Type B pancreatic cell (in vitro differentiated cells): Measurements from ENCODE around the gene ZNF672. TPM values are rescaled to one million over a fixed set of nuclear protein-coding genes. Genes with fewer than 3 reads are reported as not detected.

Source experiments
- DNase-seq: peaks from one replicate; pipeline ENCODE4 v3.0.0; 2021; ENCODE audit warnings: mixed read lengths; ENCODE audit not compliant: unreplicated experiment; ENCODE audit errors: extremely low spot score
- H3K27ac Mint-ChIP-seq: 2 replicates; pipeline ENCODE4 v1.8.0; 2021; ENCODE audit warnings: mild to moderate bottlenecking, mixed read lengths
- H3K27me3 Mint-ChIP-seq: 2 replicates; pipeline ENCODE4 v1.8.0; 2021; ENCODE audit warnings: mixed read lengths
- H3K36me3 Mint-ChIP-seq: 2 replicates; pipeline ENCODE4 v1.8.0; 2021; ENCODE audit warnings: mixed read lengths
- H3K4me1 Mint-ChIP-seq: one replicate; pipeline ENCODE4 v1.8.0; 2021; ENCODE audit warnings: mixed read lengths; ENCODE audit not compliant: unreplicated experiment
- H3K4me3 Mint-ChIP-seq: 2 replicates; pipeline ENCODE4 v1.8.0; 2021; ENCODE audit warnings: mild to moderate bottlenecking, mixed read lengths
- H3K9me3 Mint-ChIP-seq: 2 replicates; pipeline ENCODE4 v1.8.0; 2021; ENCODE audit warnings: mixed read lengths
- CTCF ChIP-seq: fragments of 200-600 bp; sonication (generic); conservative IDR thresholded peaks from 2 replicates; pipeline ENCODE4 v1.5.0; 2021; ENCODE audit warnings: antibody characterized with exemption, mild to moderate bottlenecking
- total RNA-seq: library from RNA; stranded (reverse); gene quantifications from 2 replicates; pipeline ENCODE4 v1.2.1, GENCODE V29; 2021; ENCODE audit warnings: low replicate concordance

The ZNF672 gene
- total RNA-seq, 1 donor from 2014 or later: 33.0 TPM

- TF ChIP-seq CTCF: no peak
- Mint-ChIP-seq H3K4me3 (no peak overlapping the region), H3K9me3 (no peaks in the 10 kb centered on the region), H3K4me1 (peaks cover 24% of the 10 kb centered on the region), H3K36me3 (no peaks in the 10 kb centered on the region), H3K27ac (no peak overlapping the region), H3K27me3 (no peaks in the 10 kb centered on the region)
- no peak for DNase-seq
Measured at GRCh38 chr1:248839168-248839555, 1.1 kb downstream of the ZNF672 start.

- H3K36me3 Mint-ChIP-seq: no peaks in the 10 kb centered on the region
- peak overlapping the region; percentile 73 for H3K27ac Mint-ChIP-seq
- no peaks in the 10 kb centered on the region for H3K27me3 Mint-ChIP-seq
- H3K4me3 Mint-ChIP-seq: peak overlapping the region; percentile 58
- no peak for TF ChIP-seq CTCF
- peaks cover 24% of the 10 kb centered on the region for H3K4me1 Mint-ChIP-seq
- DNase-seq: no peak
- no peaks in the 10 kb centered on the region for H3K9me3 Mint-ChIP-seq
Measured at GRCh38 chr1:248840946-248841345, 2.9 kb downstream of the ZNF672 start.

- H3K9me3 Mint-ChIP-seq: no peaks in the 10 kb centered on the region
- no peak for DNase-seq
- H3K36me3 Mint-ChIP-seq: no peaks in the 10 kb centered on the region
Measured at GRCh38 chr1:248841702-248842395, 3.8 kb downstream of the ZNF672 start.

GRCh38 chr1:248842781-248843331 is 4.8 kb downstream of the ZNF672 start:
- Mint-ChIP-seq H3K4me3 (no peak overlapping the region), H3K9me3 (no peaks in the 10 kb centered on the region), H3K27ac (peak overlapping the region; percentile 53)

More at GRCh38 chr1:248841702-248842395, 3.8 kb downstream of the ZNF672 start:
- Mint-ChIP-seq H3K27ac (peak overlapping the region; percentile 73), H3K27me3 (no peaks in the 10 kb centered on the region), H3K4me3 (peak overlapping the region; percentile 40), H3K4me1 (peaks cover 24% of the 10 kb centered on the region)
- peak; percentile 69 for TF ChIP-seq CTCF

GRCh38 chr1:248843687-248844086 is 5.7 kb downstream of the ZNF672 start:
- Mint-ChIP-seq H3K4me3 (no peak overlapping the region), H3K4me1 (peaks cover 24% of the 10 kb centered on the region), H3K9me3 (no peaks in the 10 kb centered on the region), H3K27me3 (no peaks in the 10 kb centered on the region), H3K36me3 (no peaks in the 10 kb centered on the region), H3K27ac (no peak overlapping the region)
- TF ChIP-seq CTCF: no peak
- DNase-seq: no peak

More at GRCh38 chr1:248842781-248843331, 4.8 kb downstream of the ZNF672 start:
- Mint-ChIP-seq H3K27me3 (no peaks in the 10 kb centered on the region), H3K4me1 (peaks cover 24% of the 10 kb centered on the region), H3K36me3 (no peaks in the 10 kb centered on the region)
- TF ChIP-seq CTCF: no peak
- DNase-seq: no peak
